ENCODE results near the gene DNAJC16. TPM values are rescaled to one million over a fixed set of nuclear protein-coding genes. Genes with fewer than 3 reads are reported as not detected.
"Not testable (repeated sequence)": the region's sequence is repeated elsewhere in the genome, so short reads cannot be mapped to it uniquely, and the experiment has no call there.

DNAJC16 gene
- total RNA-seq, 1 experiment from 2014 or later: 15.1 TPM

DNA sequence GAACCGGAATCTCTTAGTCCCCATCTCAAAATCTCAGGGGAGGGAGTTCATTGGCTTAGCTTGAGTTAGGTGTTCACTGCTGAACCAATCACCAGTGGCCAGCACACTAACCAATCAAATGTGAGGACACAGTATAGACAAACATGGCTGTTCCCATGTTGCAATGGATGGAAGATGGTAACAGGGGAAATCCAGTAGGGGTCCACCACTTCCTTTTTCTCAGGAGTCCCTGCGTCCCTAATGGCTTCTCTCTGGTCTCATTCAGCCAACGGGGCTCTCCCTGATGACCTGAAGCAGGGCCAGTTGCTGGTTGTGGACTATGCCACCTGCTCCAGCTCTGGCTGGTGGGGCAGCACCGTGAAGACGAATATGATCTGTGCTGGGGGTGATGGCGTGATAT is 41.0 kb upstream of the DNAJC16 start:
- Mint-ChIP-seq H3K27ac (ENCODE audit: unreplicated experiment) (no peak overlapping the region), H3K4me1 (ENCODE audit: low read depth, unreplicated experiment) (no peaks in the 10 kb centered on the region), H3K4me3 (ENCODE audit: unreplicated experiment) (no peak overlapping the region), H3K36me3 (ENCODE audit: insufficient read depth, unreplicated experiment) (no peaks in the 10 kb centered on the region), H3K9me3 (ENCODE audit: unreplicated experiment) (no peaks in the 10 kb centered on the region), H3K27me3 (ENCODE audit: insufficient read depth, unreplicated experiment) (no peaks in the 10 kb centered on the region)
- no peaks in the 10 kb centered on the region for H3K4me1 ChIP-seq
- no peaks in the 10 kb centered on the region for H3K27me3 ChIP-seq (replicated peaks; ENCODE audit: control insufficient read depth, insufficient read depth, low read length)
- no peak overlapping the region for H3K4me3 ChIP-seq (ENCODE audit: low read depth, low read length)
- ChIA-PET CTCF (no interaction called here), POLR2A (interaction anchor here (0.6 kb wide), 1 partner anchor 152 kb away, joined by 12 read pairs; no protein-coding TSS in a partner anchor)
- TF ChIP-seq, protein P1, sequence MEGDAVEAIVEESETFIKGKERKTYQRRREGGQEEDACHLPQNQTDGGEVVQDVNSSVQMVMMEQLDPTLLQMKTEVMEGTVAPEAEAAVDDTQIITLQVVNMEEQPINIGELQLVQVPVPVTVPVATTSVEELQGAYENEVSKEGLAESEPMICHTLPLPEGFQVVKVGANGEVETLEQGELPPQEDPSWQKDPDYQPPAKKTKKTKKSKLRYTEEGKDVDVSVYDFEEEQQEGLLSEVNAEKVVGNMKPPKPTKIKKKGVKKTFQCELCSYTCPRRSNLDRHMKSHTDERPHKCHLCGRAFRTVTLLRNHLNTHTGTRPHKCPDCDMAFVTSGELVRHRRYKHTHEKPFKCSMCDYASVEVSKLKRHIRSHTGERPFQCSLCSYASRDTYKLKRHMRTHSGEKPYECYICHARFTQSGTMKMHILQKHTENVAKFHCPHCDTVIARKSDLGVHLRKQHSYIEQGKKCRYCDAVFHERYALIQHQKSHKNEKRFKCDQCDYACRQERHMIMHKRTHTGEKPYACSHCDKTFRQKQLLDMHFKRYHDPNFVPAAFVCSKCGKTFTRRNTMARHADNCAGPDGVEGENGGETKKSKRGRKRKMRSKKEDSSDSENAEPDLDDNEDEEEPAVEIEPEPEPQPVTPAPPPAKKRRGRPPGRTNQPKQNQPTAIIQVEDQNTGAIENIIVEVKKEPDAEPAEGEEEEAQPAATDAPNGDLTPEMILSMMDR (IDR thresholded peaks at IDR 0.05; ENCODE audit: insufficient read depth in 1 of 2, low read depth in 1 of 2, low read length in 1 of 2, severe bottlenecking in 1 of 2, unreplicated experiment in 1 of 2): no peak
- no peak for DNase-seq
- H3K36me3 ChIP-seq (ENCODE audit: control insufficient read depth, insufficient read depth, low read length): no peaks in the 10 kb centered on the region
- H3K9me3 ChIP-seq: no peaks in the 10 kb centered on the region
- intact Hi-C loops (cut with micrococcal nuclease; ENCODE audit: unreplicated experiment): no loop called here
- no TSS peak for BruUV-seq (replicated peaks)

DNA sequence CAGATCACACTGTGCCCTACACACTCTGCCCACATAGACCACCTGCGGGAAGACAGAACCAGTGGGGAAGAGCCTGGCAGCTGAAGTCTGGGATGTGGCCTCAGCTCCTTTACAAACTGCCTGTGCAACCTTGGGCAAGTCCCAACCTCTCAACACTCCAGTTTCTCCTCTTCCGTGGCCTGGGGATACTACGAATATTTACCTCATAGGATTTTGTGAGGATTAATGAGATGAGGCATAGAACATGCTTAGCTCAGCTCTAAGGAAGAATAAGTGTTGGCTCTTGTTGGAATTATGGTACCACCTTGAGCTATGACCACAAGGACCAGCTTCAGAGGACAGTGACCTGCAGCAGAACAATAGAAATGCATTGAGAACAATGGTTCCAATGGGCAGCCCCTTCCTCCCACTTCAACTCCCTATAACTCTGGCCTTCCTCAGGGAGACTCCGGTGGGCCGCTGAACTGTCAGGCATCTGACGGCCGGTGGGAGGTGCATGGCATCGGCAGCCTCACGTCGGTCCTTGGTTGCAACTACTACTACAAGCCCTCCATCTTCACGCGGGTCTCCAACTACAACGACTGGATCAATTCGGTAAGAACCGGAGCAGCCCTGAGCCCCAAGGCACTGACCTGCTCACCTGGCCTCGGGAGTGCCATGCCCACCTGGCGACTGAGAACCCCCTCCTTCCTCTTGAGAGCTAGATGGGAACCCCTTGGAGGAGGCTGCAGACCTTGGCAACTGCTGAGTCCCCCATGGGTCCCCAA is 39.6 kb upstream of the DNAJC16 start:
- BruUV-seq (replicated peaks); H3K4me1 ChIP-seq; intact Hi-C loops (cut with micrococcal nuclease; ENCODE audit: unreplicated experiment): not testable (repeated sequence)

DNA sequence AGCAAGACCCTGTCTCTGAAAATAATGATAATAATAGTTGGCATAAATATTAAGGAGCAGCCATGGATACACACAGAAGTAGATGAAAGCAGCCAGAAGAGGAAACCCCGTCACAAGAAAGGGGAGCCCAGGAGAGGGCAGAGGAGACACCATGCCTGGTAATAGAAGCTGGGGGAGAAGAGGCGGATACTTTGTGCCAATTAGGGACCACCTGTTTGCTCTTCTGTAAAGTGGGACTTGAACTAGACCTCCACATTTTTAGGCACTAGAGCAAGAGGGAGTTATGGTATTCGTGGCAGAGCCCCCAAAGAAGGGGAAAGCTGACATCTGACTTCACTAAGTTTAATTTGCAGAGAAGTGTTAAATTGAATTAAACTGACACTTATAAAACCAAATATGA is 38.3 kb upstream of the DNAJC16 start:
- intact Hi-C loops (cut with micrococcal nuclease; ENCODE audit: unreplicated experiment): no loop called here
- Mint-ChIP-seq H3K27ac (ENCODE audit: unreplicated experiment) (no peak overlapping the region), H3K27me3 (ENCODE audit: insufficient read depth, unreplicated experiment) (no peaks in the 10 kb centered on the region), H3K4me1 (ENCODE audit: low read depth, unreplicated experiment) (no peaks in the 10 kb centered on the region), H3K4me3 (ENCODE audit: unreplicated experiment) (no peak overlapping the region), H3K36me3 (ENCODE audit: insufficient read depth, unreplicated experiment) (peaks cover 6% of the 10 kb centered on the region), H3K9me3 (ENCODE audit: unreplicated experiment) (no peaks in the 10 kb centered on the region)
- TF ChIP-seq, protein P1 (IDR thresholded peaks at IDR 0.05; ENCODE audit: insufficient read depth in 1 of 2, low read depth in 1 of 2, low read length in 1 of 2, severe bottlenecking in 1 of 2, unreplicated experiment in 1 of 2): no peak
- H3K27me3 ChIP-seq (replicated peaks; ENCODE audit: control insufficient read depth, insufficient read depth, low read length): no peaks in the 10 kb centered on the region
- ChIA-PET CTCF (no interaction called here), POLR2A (no interaction called here)
- BruUV-seq (replicated peaks): no TSS peak
- no peaks in the 10 kb centered on the region for H3K4me1 ChIP-seq
- no peak for DNase-seq
- no peaks in the 10 kb centered on the region for H3K36me3 ChIP-seq (ENCODE audit: control insufficient read depth, insufficient read depth, low read length)
- no peaks in the 10 kb centered on the region for H3K9me3 ChIP-seq
- H3K4me3 ChIP-seq (ENCODE audit: low read depth, low read length): no peak overlapping the region

More for the DNA sequence above, 39.6 kb upstream of the DNAJC16 start:
- H3K36me3 Mint-ChIP-seq (ENCODE audit: insufficient read depth, unreplicated experiment); H3K4me3 ChIP-seq (ENCODE audit: low read depth, low read length); H3K27me3 Mint-ChIP-seq (ENCODE audit: insufficient read depth, unreplicated experiment); H3K4me1 Mint-ChIP-seq (ENCODE audit: low read depth, unreplicated experiment); DNase-seq; H3K27me3 ChIP-seq (replicated peaks; ENCODE audit: control insufficient read depth, insufficient read depth, low read length); H3K9me3 Mint-ChIP-seq (ENCODE audit: unreplicated experiment); CTCF ChIA-PET; H3K4me3 Mint-ChIP-seq (ENCODE audit: unreplicated experiment); POLR2A ChIA-PET; H3K27ac Mint-ChIP-seq (ENCODE audit: unreplicated experiment); H3K36me3 ChIP-seq (ENCODE audit: control insufficient read depth, insufficient read depth, low read length); H3K9me3 ChIP-seq: not testable (repeated sequence)

Data from Caco-2 (cell line).